SK-N-SH (cell line): ENCODE measurements around the gene FTO. TPM values are rescaled to one million over a fixed set of nuclear protein-coding genes. Genes with fewer than 3 reads are reported as not detected.

ENCODE experiments used
- CTCF ChIA-PET: fragments of 300-600, 350-600 bp; formaldehyde crosslinking; extraction: SDS; loops from one replicate; lab custom pipeline; 2021; lab: Yijun Ruan, JAX
- POLR2A ChIA-PET: fragments of 350-600 bp; sonication (Branson Sonifier 250); formaldehyde crosslinking; extraction: SDS; loops from one replicate; lab custom pipeline; 2020; ENCODE audit warnings: antibody characterized with exemption, inconsistent platforms; lab: Yijun Ruan, JAX
- DNase-seq: peaks from one replicate; pipeline ENCODE4 v3.0.0; 2012
- H2AFZ ChIP-seq: fragments of 200-600 bp; sonication (generic); 2 replicates; pipeline ENCODE4 v1.8.1; 2016; ENCODE audit warnings: antibody characterized with exemption, mild to moderate bottlenecking, low read depth
- H3F3A ChIP-seq: fragments of 200-600 bp; sonication (generic); replicated peaks from 2 replicates; pipeline ENCODE3; 2016; ENCODE audit warnings: antibody characterized with exemption, mild to moderate bottlenecking; ENCODE audit not compliant: insufficient read depth
- H3K27ac ChIP-seq, 2 experiments: fragments of 200-500 bp in 1 of 2; fragments of 200-600 bp in 1 of 2; sonication (Bioruptor generic) in 1 of 2; sonication (generic), shearing (Covaris generic) in 1 of 2; 2 replicates each; pipeline versions ENCODE4 v1.5.1 to v1.6.1; 2014 to 2016; ENCODE audit warnings: low read depth in 2 of 2, inconsistent platforms in 1 of 2, low read length in 1 of 2, mild to moderate bottlenecking in 1 of 2, mixed read lengths in 1 of 2
- H3K27me3 ChIP-seq: fragments of 200-600 bp; sonication (generic), shearing (Covaris generic); 2 replicates; pipeline ENCODE4 v1.6.1; 2016; ENCODE audit warnings: mixed run types; ENCODE audit not compliant: insufficient read depth
- H3K36me3 ChIP-seq, 2 experiments: fragments of 200-500 bp in 1 of 2; fragments of 200-600 bp in 1 of 2; sonication (Bioruptor generic) in 1 of 2; sonication (generic) in 1 of 2; replicated peaks in 1 of 2; 2 replicates each; pipeline versions ENCODE3 to v1.5.1; 2014 to 2016; ENCODE audit warnings: low read length in 1 of 2, mild to moderate bottlenecking in 1 of 2; ENCODE audit not compliant: insufficient read depth in 2 of 2, control insufficient read depth in 1 of 2
- H3K4me1 ChIP-seq, 2 experiments: fragments of 200-500 bp in 1 of 2; fragments of 200-600 bp in 1 of 2; sonication (Bioruptor generic) in 1 of 2; sonication (generic), shearing (Covaris generic) in 1 of 2; 2 replicates each; pipeline versions ENCODE4 v1.5.1 to v1.6.1; 2014 to 2016; ENCODE audit warnings: low read depth in 1 of 2, low read length in 1 of 2, mixed run types in 1 of 2; ENCODE audit not compliant: insufficient read depth in 2 of 2, control insufficient read depth in 1 of 2
- H3K4me2 ChIP-seq: fragments of 200-600 bp; sonication (generic), shearing (Covaris generic); 2 replicates; pipeline ENCODE4 v1.6.1; 2017; ENCODE audit warnings: mixed run types
- H3K4me3 ChIP-seq, 2 experiments: fragments of 200-500 bp in 1 of 2; fragments of 200-600 bp in 1 of 2; sonication (Bioruptor generic) in 1 of 2; sonication (generic), shearing (Covaris generic) in 1 of 2; 2 replicates each; pipeline versions ENCODE4 v1.5.1 to v1.8.1; 2014 to 2016; ENCODE audit warnings: low read depth in 2 of 2, inconsistent platforms in 1 of 2, low read length in 1 of 2, mild to moderate bottlenecking in 1 of 2, mixed read lengths in 1 of 2, moderate library complexity in 1 of 2
- H3K79me2 ChIP-seq: fragments of 200-600 bp; sonication (generic); 2 replicates; pipeline ENCODE4 v1.8.1; 2017; ENCODE audit warnings: mild to moderate bottlenecking; ENCODE audit not compliant: insufficient read depth
- H3K9ac ChIP-seq: fragments of 200-600 bp; sonication (generic); 2 replicates; pipeline ENCODE4 v1.6.1; 2017; ENCODE audit warnings: mixed run types
- H3K9me2 ChIP-seq: fragments of 200-600 bp; sonication (generic); 2 replicates; pipeline ENCODE4 v1.6.1; 2017; ENCODE audit warnings: mixed run types
- H3K9me3 ChIP-seq: fragments of 200-600 bp; sonication (generic); 2 replicates; pipeline ENCODE4 v1.6.1; 2017; ENCODE audit warnings: mixed run types, mild to moderate bottlenecking, moderate library complexity
- H4K20me1 ChIP-seq: fragments of 200-600 bp; sonication (generic); 2 replicates; pipeline ENCODE4 v1.6.1; 2017; ENCODE audit warnings: mild to moderate bottlenecking, mixed run types; ENCODE audit not compliant: insufficient read depth
- CHD2 ChIP-seq: fragments of 150-350 bp; IDR thresholded peaks from 2 replicates; pipeline ENCODE4 v1.6.1; 2018; ENCODE audit warnings: low read length; ENCODE audit not compliant: partially characterized antibody
- ELF1 ChIP-seq: IDR thresholded peaks from 2 replicates; pipeline ENCODE4 v1.4.0; 2012
- EP300 ChIP-seq, 2 experiments: IDR thresholded peaks; 2 replicates each; pipeline versions ENCODE4 v1.4.0 to v1.6.1; 2012; ENCODE audit warnings: borderline replicate concordance in 1 of 2, low read depth in 1 of 2, low read length in 1 of 2
- FOXJ3 ChIP-seq: sonication (generic); formaldehyde crosslinking; IDR thresholded peaks from 2 replicates; pipeline ENCODE4 v1.5.1; 2020; ENCODE audit warnings: mild to moderate bottlenecking, missing genetic modification reagents
- GABPA ChIP-seq: IDR thresholded peaks from 2 replicates; pipeline ENCODE4 v1.4.0; 2012; ENCODE audit warnings: low read depth, mild to moderate bottlenecking
- JUND ChIP-seq: IDR thresholded peaks from 2 replicates; pipeline ENCODE4 v1.4.0; 2012
- MXI1 ChIP-seq: IDR thresholded peaks from 2 replicates; pipeline ENCODE4 v1.6.1; 2012; ENCODE audit warnings: mild to moderate bottlenecking, low read depth, low read length, improper control_type of control experiment
- NRF1 ChIP-seq: IDR thresholded peaks from 2 replicates; pipeline ENCODE4 v1.6.1; 2012; ENCODE audit warnings: low read depth, mild to moderate bottlenecking, low read length
- POLR2AphosphoS5 ChIP-seq: IDR thresholded peaks from 2 replicates; pipeline ENCODE4 v1.6.1; 2012; ENCODE audit warnings: low read depth, low read length
- RAD21 ChIP-seq: IDR thresholded peaks from 2 replicates; pipeline ENCODE4 v1.6.1; 2012; ENCODE audit warnings: mild to moderate bottlenecking, low read length
- RFX5 ChIP-seq: IDR thresholded peaks from 2 replicates; pipeline ENCODE4 v1.6.1; 2012; ENCODE audit warnings: mild to moderate bottlenecking, improper control_type of control experiment, low read length
- SMC3 ChIP-seq: IDR thresholded peaks from 2 replicates; pipeline ENCODE4 v1.6.1; 2012; ENCODE audit warnings: low read depth, low read length, improper control_type of control experiment
- TEAD4 ChIP-seq: IDR thresholded peaks from 2 replicates; pipeline ENCODE4 v1.4.0; 2012; ENCODE audit warnings: mild to moderate bottlenecking, borderline replicate concordance; ENCODE audit not compliant: insufficient read depth
- YY1 ChIP-seq: IDR thresholded peaks from 2 replicates; pipeline ENCODE4 v1.4.0; 2012; ENCODE audit warnings: low read depth, mild to moderate bottlenecking
- WGBS: methylation state at CpG from one replicate; pipeline ENCODE4 v1.1.6; 2017; ENCODE audit warnings: low lambda C conversion rate; 5-methylcytosine and 5-hydroxymethylcytosine counted together
- polyA plus RNA-seq, 3 experiments: library from polyadenylated mRNA; depleted of rRNA; stranded (reverse); fragments of >200 nt; gene quantifications; 2 replicates each; pipeline ENCODE4 v1.2.3, GENCODE V29; 2012
- TF ChIP-seq, protein P1 (sequence below): fragments of 200-600 bp; sonication (generic); IDR thresholded peaks from 2 replicates; pipeline ENCODE4 v1.6.1; 2017; ENCODE audit warnings: antibody characterized with exemption, mild to moderate bottlenecking, moderate library complexity
- TF ChIP-seq, protein P2 (sequence below): IDR thresholded peaks from 2 replicates; pipeline ENCODE4 v1.4.0; 2012; ENCODE audit warnings: low read depth, borderline replicate concordance
- TF ChIP-seq, protein P3 (sequence below): IDR thresholded peaks from 2 replicates; pipeline ENCODE4 v1.6.1; 2012; ENCODE audit warnings: mild to moderate bottlenecking, low read depth, low read length, moderate library complexity
- TF ChIP-seq, protein P4 (sequence below): IDR thresholded peaks from 2 replicates; pipeline ENCODE4 v1.4.0; 2012; ENCODE audit warnings: low read depth
- TF ChIP-seq, protein P5 (sequence below): fragments of 150-350 bp; IDR thresholded peaks from 2 replicates; pipeline ENCODE4 v1.6.1; 2016; ENCODE audit warnings: mild to moderate bottlenecking, low read depth, low read length

FTO gene
- polyA plus RNA-seq, 1 of the 3 experiments (the other 2 are of a cell fraction) = 41.2 TPM

DNA sequence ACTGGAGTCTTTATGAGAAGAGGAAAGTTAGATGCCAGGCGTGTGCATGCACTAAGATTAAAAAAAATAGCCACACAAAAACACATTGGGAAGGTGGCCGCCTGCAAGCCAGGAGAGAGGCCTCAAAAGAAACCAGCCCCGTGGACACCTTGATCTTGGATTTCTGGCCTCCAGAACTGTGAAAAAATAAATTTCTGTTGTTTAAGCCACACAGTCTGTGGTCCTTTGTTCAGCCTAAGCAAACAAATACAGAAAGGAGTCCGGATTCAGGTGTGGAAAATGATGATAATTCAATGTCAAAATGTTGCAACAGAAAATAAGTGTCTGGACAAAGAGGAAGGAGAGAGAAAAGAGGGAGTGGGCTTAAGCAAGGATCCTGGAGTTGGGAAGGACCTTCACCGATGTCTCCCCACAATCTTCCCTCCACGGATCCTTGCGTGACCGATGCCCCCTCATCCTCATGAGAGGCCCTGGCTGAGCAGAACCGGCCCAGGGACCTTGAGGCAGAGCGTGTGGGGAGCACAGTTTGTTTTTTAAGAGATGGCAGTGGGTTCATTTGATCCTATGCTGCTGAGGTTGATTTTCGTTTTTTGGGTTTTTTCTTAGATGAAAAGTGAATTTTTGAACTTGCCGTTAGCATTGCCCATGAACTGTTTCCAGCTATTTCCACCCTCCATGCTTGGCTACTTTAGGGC, 449.4 kb downstream of the FTO start:
- 74% methylated on average over 12 of the region's 12 CpGs for WGBS

DNA sequence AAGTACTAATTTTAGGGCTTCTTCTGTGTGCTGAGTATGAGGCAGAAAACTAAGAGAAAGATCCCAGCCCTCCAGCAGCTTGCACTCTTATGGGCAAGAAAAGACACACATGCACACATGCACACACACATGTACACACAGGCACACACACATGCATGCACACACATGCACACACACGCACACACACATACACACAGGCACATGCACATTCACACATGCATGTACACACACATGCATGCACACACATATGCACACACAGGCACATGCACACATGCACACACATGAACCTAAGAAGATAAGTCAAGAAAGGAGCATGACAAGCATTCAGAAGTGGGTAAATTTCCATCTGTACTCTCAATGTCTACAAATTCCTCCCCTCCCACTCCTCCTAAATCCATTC, 452.4 kb downstream of the FTO start:
- ChIA-PET CTCF (no interaction called here), POLR2A (no interaction called here)
- Histone ChIP-seq H3K9me3 (no peaks in the 10 kb centered on the region), H3K79me2 (no peaks in the 10 kb centered on the region), H3K4me1 (no peaks in the 10 kb centered on the region), H3K9me2 (no peaks in the 10 kb centered on the region), H3K27me3 (no peaks in the 10 kb centered on the region), H4K20me1 (no peaks in the 10 kb centered on the region), H3K36me3 (no peaks in the 10 kb centered on the region), H3K27ac (no peak overlapping the region), H3K9ac (no peak overlapping the region), H2AFZ (no peak overlapping the region), H3F3A (no peaks in the 10 kb centered on the region), H3K4me2 (no peak overlapping the region), H3K4me3 (no peak overlapping the region)
- DNase-seq = no peak
- 45% methylated on average over 1 of the region's 1 CpG for WGBS
- TF ChIP-seq NRF1 (no peak), ELF1 (no peak), EP300 (IDR thresholded peaks at IDR 0.05; ENCODE audit: borderline replicate concordance in 1 of 2, low read depth in 1 of 2, low read length in 1 of 2) (no peak), GABPA (no peak), TEAD4 (no peak), RAD21 (no peak), MXI1 (no peak), FOXJ3 (CRISPR knock-in tag) (no peak), CHD2 (no peak), JUND (no peak), SMC3 (no peak), POLR2AphosphoS5 (no peak), YY1 (no peak)
- TF ChIP-seq, protein P1, sequence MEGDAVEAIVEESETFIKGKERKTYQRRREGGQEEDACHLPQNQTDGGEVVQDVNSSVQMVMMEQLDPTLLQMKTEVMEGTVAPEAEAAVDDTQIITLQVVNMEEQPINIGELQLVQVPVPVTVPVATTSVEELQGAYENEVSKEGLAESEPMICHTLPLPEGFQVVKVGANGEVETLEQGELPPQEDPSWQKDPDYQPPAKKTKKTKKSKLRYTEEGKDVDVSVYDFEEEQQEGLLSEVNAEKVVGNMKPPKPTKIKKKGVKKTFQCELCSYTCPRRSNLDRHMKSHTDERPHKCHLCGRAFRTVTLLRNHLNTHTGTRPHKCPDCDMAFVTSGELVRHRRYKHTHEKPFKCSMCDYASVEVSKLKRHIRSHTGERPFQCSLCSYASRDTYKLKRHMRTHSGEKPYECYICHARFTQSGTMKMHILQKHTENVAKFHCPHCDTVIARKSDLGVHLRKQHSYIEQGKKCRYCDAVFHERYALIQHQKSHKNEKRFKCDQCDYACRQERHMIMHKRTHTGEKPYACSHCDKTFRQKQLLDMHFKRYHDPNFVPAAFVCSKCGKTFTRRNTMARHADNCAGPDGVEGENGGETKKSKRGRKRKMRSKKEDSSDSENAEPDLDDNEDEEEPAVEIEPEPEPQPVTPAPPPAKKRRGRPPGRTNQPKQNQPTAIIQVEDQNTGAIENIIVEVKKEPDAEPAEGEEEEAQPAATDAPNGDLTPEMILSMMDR = no peak
- TF ChIP-seq, protein P2, sequence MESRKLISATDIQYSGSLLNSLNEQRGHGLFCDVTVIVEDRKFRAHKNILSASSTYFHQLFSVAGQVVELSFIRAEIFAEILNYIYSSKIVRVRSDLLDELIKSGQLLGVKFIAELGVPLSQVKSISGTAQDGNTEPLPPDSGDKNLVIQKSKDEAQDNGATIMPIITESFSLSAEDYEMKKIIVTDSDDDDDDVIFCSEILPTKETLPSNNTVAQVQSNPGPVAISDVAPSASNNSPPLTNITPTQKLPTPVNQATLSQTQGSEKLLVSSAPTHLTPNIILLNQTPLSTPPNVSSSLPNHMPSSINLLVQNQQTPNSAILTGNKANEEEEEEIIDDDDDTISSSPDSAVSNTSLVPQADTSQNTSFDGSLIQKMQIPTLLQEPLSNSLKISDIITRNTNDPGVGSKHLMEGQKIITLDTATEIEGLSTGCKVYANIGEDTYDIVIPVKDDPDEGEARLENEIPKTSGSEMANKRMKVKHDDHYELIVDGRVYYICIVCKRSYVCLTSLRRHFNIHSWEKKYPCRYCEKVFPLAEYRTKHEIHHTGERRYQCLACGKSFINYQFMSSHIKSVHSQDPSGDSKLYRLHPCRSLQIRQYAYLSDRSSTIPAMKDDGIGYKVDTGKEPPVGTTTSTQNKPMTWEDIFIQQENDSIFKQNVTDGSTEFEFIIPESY = no peak
- TF ChIP-seq, protein P3, sequence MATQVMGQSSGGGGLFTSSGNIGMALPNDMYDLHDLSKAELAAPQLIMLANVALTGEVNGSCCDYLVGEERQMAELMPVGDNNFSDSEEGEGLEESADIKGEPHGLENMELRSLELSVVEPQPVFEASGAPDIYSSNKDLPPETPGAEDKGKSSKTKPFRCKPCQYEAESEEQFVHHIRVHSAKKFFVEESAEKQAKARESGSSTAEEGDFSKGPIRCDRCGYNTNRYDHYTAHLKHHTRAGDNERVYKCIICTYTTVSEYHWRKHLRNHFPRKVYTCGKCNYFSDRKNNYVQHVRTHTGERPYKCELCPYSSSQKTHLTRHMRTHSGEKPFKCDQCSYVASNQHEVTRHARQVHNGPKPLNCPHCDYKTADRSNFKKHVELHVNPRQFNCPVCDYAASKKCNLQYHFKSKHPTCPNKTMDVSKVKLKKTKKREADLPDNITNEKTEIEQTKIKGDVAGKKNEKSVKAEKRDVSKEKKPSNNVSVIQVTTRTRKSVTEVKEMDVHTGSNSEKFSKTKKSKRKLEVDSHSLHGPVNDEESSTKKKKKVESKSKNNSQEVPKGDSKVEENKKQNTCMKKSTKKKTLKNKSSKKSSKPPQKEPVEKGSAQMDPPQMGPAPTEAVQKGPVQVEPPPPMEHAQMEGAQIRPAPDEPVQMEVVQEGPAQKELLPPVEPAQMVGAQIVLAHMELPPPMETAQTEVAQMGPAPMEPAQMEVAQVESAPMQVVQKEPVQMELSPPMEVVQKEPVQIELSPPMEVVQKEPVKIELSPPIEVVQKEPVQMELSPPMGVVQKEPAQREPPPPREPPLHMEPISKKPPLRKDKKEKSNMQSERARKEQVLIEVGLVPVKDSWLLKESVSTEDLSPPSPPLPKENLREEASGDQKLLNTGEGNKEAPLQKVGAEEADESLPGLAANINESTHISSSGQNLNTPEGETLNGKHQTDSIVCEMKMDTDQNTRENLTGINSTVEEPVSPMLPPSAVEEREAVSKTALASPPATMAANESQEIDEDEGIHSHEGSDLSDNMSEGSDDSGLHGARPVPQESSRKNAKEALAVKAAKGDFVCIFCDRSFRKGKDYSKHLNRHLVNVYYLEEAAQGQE = no peak
- TF ChIP-seq, protein P4, sequence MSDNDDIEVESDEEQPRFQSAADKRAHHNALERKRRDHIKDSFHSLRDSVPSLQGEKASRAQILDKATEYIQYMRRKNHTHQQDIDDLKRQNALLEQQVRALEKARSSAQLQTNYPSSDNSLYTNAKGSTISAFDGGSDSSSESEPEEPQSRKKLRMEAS = no peak
- TF ChIP-seq, protein P5, sequence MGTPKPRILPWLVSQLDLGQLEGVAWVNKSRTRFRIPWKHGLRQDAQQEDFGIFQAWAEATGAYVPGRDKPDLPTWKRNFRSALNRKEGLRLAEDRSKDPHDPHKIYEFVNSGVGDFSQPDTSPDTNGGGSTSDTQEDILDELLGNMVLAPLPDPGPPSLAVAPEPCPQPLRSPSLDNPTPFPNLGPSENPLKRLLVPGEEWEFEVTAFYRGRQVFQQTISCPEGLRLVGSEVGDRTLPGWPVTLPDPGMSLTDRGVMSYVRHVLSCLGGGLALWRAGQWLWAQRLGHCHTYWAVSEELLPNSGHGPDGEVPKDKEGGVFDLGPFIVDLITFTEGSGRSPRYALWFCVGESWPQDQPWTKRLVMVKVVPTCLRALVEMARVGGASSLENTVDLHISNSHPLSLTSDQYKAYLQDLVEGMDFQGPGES = no peak

More for the DNA sequence above, 449.4 kb downstream of the FTO start:
- TF ChIP-seq EP300 (IDR thresholded peaks at IDR 0.05; ENCODE audit: borderline replicate concordance in 1 of 2, low read depth in 1 of 2, low read length in 1 of 2) (no peak), RFX5 (no peak), YY1 (no peak)
- no peak for DNase-seq
- no peak overlapping the region for H3K27ac ChIP-seq
- H3K4me1 ChIP-seq = no peaks in the 10 kb centered on the region
- POLR2A ChIA-PET = no interaction called here
- no peaks in the 10 kb centered on the region for H3K9me3 ChIP-seq
- H3K4me3 ChIP-seq = no peak overlapping the region
- H3K27me3 ChIP-seq = no peaks in the 10 kb centered on the region
- H3K9ac ChIP-seq = no peak overlapping the region
- H3K79me2 ChIP-seq = no peaks in the 10 kb centered on the region
- no peaks in the 10 kb centered on the region for H3K9me2 ChIP-seq
- CTCF ChIA-PET = interaction anchor here (0.7 kb wide), 1 partner anchor 386 kb away, joined by 3 read pairs; no protein-coding TSS in a partner anchor
- H3K36me3 ChIP-seq = no peaks in the 10 kb centered on the region
- H3F3A ChIP-seq = no peaks in the 10 kb centered on the region
- H3K4me2 ChIP-seq = no peak overlapping the region
- H2AFZ ChIP-seq = no peak overlapping the region
- H4K20me1 ChIP-seq = no peaks in the 10 kb centered on the region
